A673 (cell line): ENCODE data around the gene MPRIP.

Source experiments
- CTCF ChIP-seq: fragments of 300-800, 200-600 bp; sonication (generic); conservative IDR thresholded peaks from 2 replicates; pipeline ENCODE4 v1.5.1; 2017; ENCODE audit warnings: low read depth, mild to moderate bottlenecking, antibody characterized with exemption, low read length, moderate library complexity, mixed read lengths
- EZH2 ChIP-seq: fragments of 200-600 bp; sonication (generic); IDR thresholded peaks from 2 replicates; pipeline ENCODE4 v1.6.1; 2017; ENCODE audit warnings: borderline replicate concordance, low read depth, mild to moderate bottlenecking, mixed read lengths, antibody characterized with exemption, low read length; ENCODE audit not compliant: poor library complexity, severe bottlenecking

- TF ChIP-seq CTCF, result no peak
- no peak for TF ChIP-seq EZH2
Measured at GRCh38 chr17:17063546-17064122, 21.4 kb downstream of the MPRIP start.
